OCI-LY1 (cell line): Measurements from ENCODE around the gene CD2.

ENCODE experiments used
- H2AFZ ChIP-seq: fragments of 200-600 bp; sonication (generic), shearing (Covaris generic); 2 replicates; pipeline ENCODE4 v1.6.0; 2014; ENCODE audit warnings: antibody characterized with exemption, mild to moderate bottlenecking, low read length
- H3F3A ChIP-seq: fragments of 200-600 bp; sonication (generic), shearing (Covaris generic); 2 replicates; pipeline ENCODE4 v1.6.0; 2014; ENCODE audit warnings: mild to moderate bottlenecking, antibody characterized with exemption, low read length, moderate library complexity; ENCODE audit not compliant: insufficient read depth
- H3K27ac ChIP-seq: fragments of 200-600 bp; sonication (generic); 2 replicates; pipeline ENCODE4 v1.5.1; 2014; ENCODE audit warnings: low read length, mixed run types, mild to moderate bottlenecking, low read depth; ENCODE audit not compliant: poor library complexity, severe bottlenecking
- H3K27me3 ChIP-seq: fragments of 200-600 bp; sonication (generic); 2 replicates; pipeline ENCODE4 v1.6.0; 2014; ENCODE audit warnings: antibody characterized with exemption, mild to moderate bottlenecking, low read length, moderate library complexity; ENCODE audit not compliant: insufficient read depth
- H3K36me3 ChIP-seq: fragments of 200-600 bp; sonication (generic); 2 replicates; pipeline ENCODE4 v1.6.1; 2014; ENCODE audit warnings: mild to moderate bottlenecking, antibody characterized with exemption, low read length, moderate library complexity, mixed read lengths; ENCODE audit not compliant: insufficient read depth
- H3K4me1 ChIP-seq: fragments of 200-600 bp; sonication (generic); 2 replicates; pipeline ENCODE4 v1.5.1; 2014; ENCODE audit warnings: mild to moderate bottlenecking, low read length, moderate library complexity; ENCODE audit not compliant: insufficient read depth, severe bottlenecking
- H3K4me2 ChIP-seq: fragments of 200-600 bp; sonication (generic), shearing (Covaris generic); 2 replicates; pipeline ENCODE4 v1.6.1; 2014; ENCODE audit warnings: low read length
- H3K4me3 ChIP-seq: fragments of 200-600 bp; sonication (generic); 2 replicates; pipeline ENCODE4 v1.5.1; 2014; ENCODE audit warnings: low read length, low read depth, mild to moderate bottlenecking, mixed read lengths; ENCODE audit not compliant: poor library complexity, severe bottlenecking
- H3K79me2 ChIP-seq: fragments of 200-600 bp; shearing (Covaris generic); 2 replicates; pipeline ENCODE4 v1.6.1; 2016; ENCODE audit warnings: mixed run types, low read length, mixed read lengths; ENCODE audit not compliant: insufficient read depth
- H3K9ac ChIP-seq: fragments of 200-600 bp; sonication (generic), shearing (Covaris generic); 2 replicates; pipeline ENCODE4 v1.6.1; 2014; ENCODE audit warnings: mild to moderate bottlenecking, low read length, mixed read lengths
- H3K9me2 ChIP-seq: fragments of 200-600 bp; sonication (generic), shearing (Covaris generic); 2 replicates; pipeline ENCODE4 v1.6.1; 2014; ENCODE audit warnings: low read depth, mild to moderate bottlenecking, low read length, mixed read lengths
- H3K9me3 ChIP-seq: fragments of 200-600 bp; shearing (Covaris generic); 2 replicates; pipeline ENCODE4 v1.6.1; 2014; ENCODE audit warnings: low read length, mixed read lengths
- H4K20me1 ChIP-seq: fragments of 200-600 bp; sonication (generic), shearing (Covaris generic); 2 replicates; pipeline ENCODE4 v1.6.0; 2016; ENCODE audit warnings: mild to moderate bottlenecking, low read length; ENCODE audit not compliant: insufficient read depth
- EZH2 ChIP-seq: fragments of 200-600 bp; sonication (generic), shearing (Covaris generic); IDR thresholded peaks from 2 replicates; pipeline ENCODE4 v1.8.0; 2017; ENCODE audit warnings: borderline replicate concordance, mixed run types, mild to moderate bottlenecking, antibody characterized with exemption, low read length, moderate library complexity, mixed read lengths
- TF ChIP-seq, protein P1 (sequence below): fragments of 200-600 bp; sonication (generic), shearing (Covaris generic); IDR thresholded peaks from 2 replicates; pipeline ENCODE4 v1.5.1; 2017; ENCODE audit warnings: mild to moderate bottlenecking, antibody characterized with exemption, low read length, moderate library complexity, mixed read lengths

CD2 gene

DNA sequence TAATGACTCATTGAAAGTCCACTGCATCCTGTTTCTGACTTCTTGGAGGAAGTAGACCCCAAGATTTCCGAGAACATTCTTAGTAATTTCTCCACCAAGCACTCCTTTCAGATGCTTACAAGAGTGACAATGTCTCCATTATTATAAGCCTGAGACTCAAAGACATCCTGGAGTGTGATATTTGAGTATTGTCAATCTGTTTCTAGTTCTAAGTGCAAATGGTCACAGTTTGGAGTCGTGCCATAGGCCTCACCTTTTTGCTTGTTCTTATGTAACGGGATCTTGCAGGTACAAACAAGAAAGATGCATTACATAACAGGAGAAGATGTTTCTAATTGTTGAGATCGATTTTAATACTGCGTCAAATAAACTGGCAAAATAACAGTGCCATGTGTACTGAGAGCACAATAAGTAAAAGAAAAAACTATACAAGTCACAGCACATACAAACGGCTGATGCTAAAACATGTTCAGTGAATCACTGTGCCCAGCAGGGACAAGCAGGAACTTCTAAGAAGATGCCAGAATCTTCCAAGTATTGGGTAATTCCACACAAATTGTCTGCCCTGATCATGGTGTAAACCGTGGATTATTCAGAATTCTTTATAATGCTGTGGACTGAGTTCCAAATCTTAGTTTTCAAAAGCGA, 54.1 kb downstream of the CD2 start:
- H4K20me1 ChIP-seq = no peaks in the 10 kb centered on the region
- no peaks in the 10 kb centered on the region for H3K36me3 ChIP-seq
- H3K9ac ChIP-seq = no peak overlapping the region
- H3K27ac ChIP-seq = no peak overlapping the region
- no peaks in the 10 kb centered on the region for H3K27me3 ChIP-seq
- no peak overlapping the region for H3K4me3 ChIP-seq
- H3K9me2 ChIP-seq = no peaks in the 10 kb centered on the region
- H3F3A ChIP-seq = no peaks in the 10 kb centered on the region
- no peak overlapping the region for H2AFZ ChIP-seq
- no peaks in the 10 kb centered on the region for H3K79me2 ChIP-seq
- no peaks in the 10 kb centered on the region for H3K4me1 ChIP-seq
- H3K9me3 ChIP-seq = peaks cover 4% of the 10 kb centered on the region; the same call in 1 of the 2 replicates
- TF ChIP-seq EZH2 = no peak
- TF ChIP-seq, protein P1, sequence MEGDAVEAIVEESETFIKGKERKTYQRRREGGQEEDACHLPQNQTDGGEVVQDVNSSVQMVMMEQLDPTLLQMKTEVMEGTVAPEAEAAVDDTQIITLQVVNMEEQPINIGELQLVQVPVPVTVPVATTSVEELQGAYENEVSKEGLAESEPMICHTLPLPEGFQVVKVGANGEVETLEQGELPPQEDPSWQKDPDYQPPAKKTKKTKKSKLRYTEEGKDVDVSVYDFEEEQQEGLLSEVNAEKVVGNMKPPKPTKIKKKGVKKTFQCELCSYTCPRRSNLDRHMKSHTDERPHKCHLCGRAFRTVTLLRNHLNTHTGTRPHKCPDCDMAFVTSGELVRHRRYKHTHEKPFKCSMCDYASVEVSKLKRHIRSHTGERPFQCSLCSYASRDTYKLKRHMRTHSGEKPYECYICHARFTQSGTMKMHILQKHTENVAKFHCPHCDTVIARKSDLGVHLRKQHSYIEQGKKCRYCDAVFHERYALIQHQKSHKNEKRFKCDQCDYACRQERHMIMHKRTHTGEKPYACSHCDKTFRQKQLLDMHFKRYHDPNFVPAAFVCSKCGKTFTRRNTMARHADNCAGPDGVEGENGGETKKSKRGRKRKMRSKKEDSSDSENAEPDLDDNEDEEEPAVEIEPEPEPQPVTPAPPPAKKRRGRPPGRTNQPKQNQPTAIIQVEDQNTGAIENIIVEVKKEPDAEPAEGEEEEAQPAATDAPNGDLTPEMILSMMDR = no peak
- no peak overlapping the region for H3K4me2 ChIP-seq

DNA sequence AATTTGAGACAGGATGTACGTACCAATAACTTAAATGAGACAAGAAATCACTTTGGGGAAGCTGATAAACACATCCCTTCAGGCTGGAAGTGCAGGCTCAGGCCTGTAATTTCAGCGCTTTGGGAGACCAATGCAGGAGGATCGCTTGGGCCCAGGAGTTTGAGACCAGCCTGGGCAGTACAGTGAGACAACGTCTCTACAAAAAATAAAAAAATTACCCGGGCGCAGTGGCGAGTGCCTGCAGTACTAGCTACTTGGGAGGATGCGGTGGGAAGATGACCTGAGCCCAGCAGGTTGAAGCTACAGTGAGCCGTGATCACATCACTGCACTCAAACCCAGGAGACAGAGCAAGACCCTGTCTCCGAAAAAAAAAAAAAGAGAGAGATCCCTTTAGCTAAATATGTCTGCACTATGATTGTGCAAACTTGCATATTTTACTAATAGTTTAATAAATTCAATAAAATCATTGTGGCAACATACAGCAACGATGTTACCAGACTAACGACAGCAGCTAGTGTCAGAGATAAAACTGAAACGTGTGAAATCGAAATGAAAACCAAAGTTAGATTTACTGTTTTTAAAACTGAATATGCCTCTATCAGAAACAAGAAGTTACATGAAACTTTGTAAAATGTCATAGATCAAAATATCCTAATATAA, 54.7 kb downstream of the CD2 start:
- Histone ChIP-seq H3K4me2 (no peak overlapping the region), H2AFZ (no peak overlapping the region)

DNA sequence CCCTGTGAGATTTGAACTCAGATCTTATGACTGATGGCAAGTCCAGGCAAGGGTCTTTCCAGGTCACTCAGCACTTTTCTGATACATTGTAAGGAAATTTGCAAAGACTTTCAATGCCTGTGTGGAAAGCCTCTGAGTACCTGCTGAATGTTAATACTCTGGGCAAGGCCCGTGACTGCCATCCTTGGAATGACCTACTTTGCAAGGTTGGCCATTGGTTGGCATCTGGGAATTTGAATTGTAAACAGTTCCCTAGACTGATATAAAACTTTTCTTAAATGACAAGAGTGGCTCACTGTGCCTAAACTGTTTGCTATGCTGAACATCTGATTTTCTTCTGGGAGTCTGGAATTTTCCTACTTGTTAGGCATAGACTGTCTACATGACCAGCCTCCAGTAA, 57.1 kb downstream of the CD2 start:
- peaks cover 4% of the 10 kb centered on the region for H3K4me1 ChIP-seq
- H3K4me3 ChIP-seq = no peak overlapping the region
- no peaks in the 10 kb centered on the region for H3K36me3 ChIP-seq
- no peak overlapping the region for H2AFZ ChIP-seq
- no peaks in the 10 kb centered on the region for H3F3A ChIP-seq
- H3K27me3 ChIP-seq = no peaks in the 10 kb centered on the region
- no peak overlapping the region for H3K4me2 ChIP-seq
- peaks cover 4% of the 10 kb centered on the region for H3K9me3 ChIP-seq
- no peak overlapping the region for H3K9ac ChIP-seq
- no peaks in the 10 kb centered on the region for H4K20me1 ChIP-seq
- H3K9me2 ChIP-seq = no peaks in the 10 kb centered on the region
- TF ChIP-seq EZH2 = no peak
- TF ChIP-seq, protein P1 = no peak
- H3K79me2 ChIP-seq = no peaks in the 10 kb centered on the region
- no peak overlapping the region for H3K27ac ChIP-seq

More for the DNA sequence above, 54.7 kb downstream of the CD2 start:
- Histone ChIP-seq H3K27me3 (no peaks in the 10 kb centered on the region), H3K4me3 (no peak overlapping the region), H3K9me3 (peaks cover 4% of the 10 kb centered on the region), H3F3A (no peaks in the 10 kb centered on the region), H3K4me1 (no peaks in the 10 kb centered on the region), H3K36me3 (no peaks in the 10 kb centered on the region), H3K79me2 (no peaks in the 10 kb centered on the region), H3K9ac (no peak overlapping the region), H3K27ac (no peak overlapping the region), H4K20me1 (no peaks in the 10 kb centered on the region), H3K9me2 (no peaks in the 10 kb centered on the region)
- TF ChIP-seq, protein P1 = no peak
- no peak for TF ChIP-seq EZH2
